Keratinocyte (primary cell): Measurements from ENCODE around the gene EXOSC5. TPM values are rescaled to one million over a fixed set of nuclear protein-coding genes. Genes with fewer than 3 reads are reported as not detected.

Experiments
- DNase-seq: peaks from one replicate; pipeline ENCODE4 v3.0.0-alpha.2; 2011; ENCODE audit warnings: low read depth, missing footprints, low spot score
- FAIRE-seq: peaks from 2 replicates; lab custom pipeline; 2011; peaks lifted over from hg19 to GRCh38; lab: Jason Lieb, UNC
- H2AFZ ChIP-seq: 2 replicates; pipeline ENCODE4 v1.6.0; 2012; ENCODE audit warnings: low read length, control low read depth, inconsistent platforms; ENCODE audit not compliant: control insufficient read depth
- H3K27ac ChIP-seq: 2 replicates; pipeline ENCODE4 v1.5.1; 2011; ENCODE audit warnings: low read length; ENCODE audit not compliant: control insufficient read depth, insufficient read depth
- H3K27me3 ChIP-seq: 3 replicates; pipeline ENCODE4 v1.6.0; 2011; ENCODE audit warnings: low read length; ENCODE audit not compliant: control insufficient read depth, insufficient read depth; ENCODE audit errors: extremely low read depth
- H3K36me3 ChIP-seq, 2 experiments: 2 replicates in 1 of 2; 3 replicates in 1 of 2; pipeline ENCODE4 v1.5.1; 2011; ENCODE audit warnings: low read length in 2 of 2, mild to moderate bottlenecking in 1 of 2; ENCODE audit not compliant: control insufficient read depth in 2 of 2, insufficient read depth in 2 of 2; ENCODE audit errors: extremely low read depth in 1 of 2
- H3K4me1 ChIP-seq: 3 replicates; pipeline ENCODE4 v1.5.1; 2011; ENCODE audit warnings: low read length; ENCODE audit not compliant: control insufficient read depth, insufficient read depth; ENCODE audit errors: extremely low read depth
- H3K4me2 ChIP-seq: 3 replicates; pipeline ENCODE4 v1.6.0; 2011; ENCODE audit warnings: low read depth, low read length; ENCODE audit not compliant: control insufficient read depth, insufficient read depth; ENCODE audit errors: extremely low read depth
- H3K4me3 ChIP-seq, 3 experiments: fragments of 200-600 bp in 1 of 3; sonication (generic) in 1 of 3; 2 replicates in 2 of 3; 3 replicates in 1 of 3; pipeline ENCODE4 v1.5.1; 2011 to 2016; ENCODE audit warnings: low read length in 3 of 3, mild to moderate bottlenecking in 3 of 3, control low read depth in 2 of 3, inconsistent platforms in 1 of 3, low read depth in 1 of 3, mixed read lengths in 1 of 3, mixed run types in 1 of 3, moderate library complexity in 1 of 3; ENCODE audit not compliant: control insufficient read depth in 2 of 3, insufficient read depth in 2 of 3; ENCODE audit errors: extremely low read depth in 1 of 3
- H3K79me2 ChIP-seq: 2 replicates; pipeline ENCODE4 v1.6.0; 2012; ENCODE audit warnings: low read length; ENCODE audit not compliant: control insufficient read depth, insufficient read depth
- H3K9ac ChIP-seq: 3 replicates; pipeline ENCODE4 v1.6.0; 2011; ENCODE audit warnings: low read length; ENCODE audit not compliant: control insufficient read depth, insufficient read depth; ENCODE audit errors: extremely low read depth
- H3K9me1 ChIP-seq: 3 replicates; pipeline ENCODE4 v1.6.0; 2011; ENCODE audit warnings: low read length; ENCODE audit not compliant: control insufficient read depth, insufficient read depth; ENCODE audit errors: extremely low read depth
- H3K9me3 ChIP-seq: 2 replicates; pipeline ENCODE4 v1.5.1; 2012; ENCODE audit warnings: low read depth, low read length; ENCODE audit not compliant: control insufficient read depth
- H4K20me1 ChIP-seq: 3 replicates; pipeline ENCODE4 v1.6.0; 2011; ENCODE audit warnings: low read length; ENCODE audit not compliant: control insufficient read depth, insufficient read depth; ENCODE audit errors: extremely low read depth
- EZH2 ChIP-seq: IDR thresholded peaks from one replicate; pipeline ENCODE4 v1.6.1; 2012; ENCODE audit warnings: inconsistent platforms, mild to moderate bottlenecking, low read length, moderate library complexity
- dilution Hi-C: fragments of 300-500 bp; cut with MboI; formaldehyde crosslinking; loops from one replicate; pipeline ENCODE4 v1.7.0; 2020; ENCODE audit warnings: low sequenced_read_pairs; ENCODE audit not compliant: extremely low pct_ligation_motif_present
- polyA plus RNA-seq, 5 experiments: library from polyadenylated mRNA; depleted of rRNA in 3 of 5; stranded (reverse) in 3 of 5; stranded (forward) in 1 of 5; unstranded in 1 of 5; fragments of >200 nt; gene quantifications; 1 replicate in 1 of 5; 2 replicates in 3 of 5; 3 replicates in 1 of 5; pipeline versions ENCODE4 v1.2.1 to v1.2.3, GENCODE V29; 2011 to 2012; ENCODE audit warnings: missing spikeins in 2 of 5, low read depth in 1 of 5, low replicate concordance in 1 of 5
- TF ChIP-seq, protein P1 (sequence below), 3 experiments: IDR thresholded peaks in 1 of 3; conservative IDR thresholded peaks in 1 of 3; optimal IDR thresholded peaks in 1 of 3; 2 replicates in 2 of 3; 3 replicates in 1 of 3; pipeline versions ENCODE3 to v1.5.1; 2011; ENCODE audit warnings: low read length in 3 of 3, mild to moderate bottlenecking in 3 of 3, moderate library complexity in 2 of 3, control low read depth in 1 of 3, inconsistent platforms in 1 of 3; ENCODE audit not compliant: insufficient read depth in 2 of 3; ENCODE audit errors: extremely low read depth in 1 of 3

Gene EXOSC5
- polyA plus RNA-seq, 1 donor (not counting 4 experiments of a cell fraction or from before 2014, with no cell fraction given), result 12.5 TPM

DNA sequence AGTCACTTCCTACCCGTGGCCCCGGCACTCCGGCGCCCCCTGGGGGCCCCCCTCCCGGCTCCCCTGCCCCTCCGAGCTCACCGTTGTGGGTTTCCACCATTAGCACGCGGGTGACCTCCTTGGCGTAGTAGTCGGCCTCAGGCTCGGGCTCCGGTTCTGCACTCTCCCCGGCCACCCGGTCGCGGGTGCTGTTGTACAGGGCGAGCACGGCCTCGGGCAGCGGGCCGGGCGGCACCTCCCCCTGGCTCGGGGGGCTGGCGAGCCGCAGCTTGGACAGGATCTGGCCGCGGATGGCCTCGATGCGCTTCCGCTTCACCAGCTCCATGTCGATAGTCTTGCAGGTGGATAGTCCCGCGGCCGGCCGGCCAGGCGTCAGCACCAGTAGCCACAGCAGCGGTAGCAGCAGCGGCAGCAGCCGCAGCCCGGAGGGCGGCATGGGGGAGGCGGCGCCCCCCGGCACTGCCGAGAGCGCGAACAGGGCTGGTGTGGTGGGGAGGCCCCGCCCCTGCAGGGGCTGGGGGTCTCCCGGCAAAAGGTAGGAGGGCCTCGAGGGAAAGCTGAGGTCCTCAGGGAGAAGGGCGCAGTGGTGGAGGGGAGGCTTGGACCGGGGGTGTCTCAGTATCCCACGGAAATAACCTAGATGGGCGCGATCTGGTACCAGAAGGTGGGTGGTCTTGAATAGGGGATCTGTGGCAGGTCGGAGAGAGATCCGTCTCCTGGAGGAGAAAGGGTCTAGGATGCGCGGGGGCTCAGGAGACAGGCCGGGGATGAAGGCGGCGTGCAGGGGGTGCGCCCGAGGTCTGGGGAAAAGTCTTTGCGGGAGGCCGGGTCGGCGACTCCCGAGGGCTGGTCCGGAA is 44.3 kb downstream of the EXOSC5 start:
- Histone ChIP-seq H3K9me3 (no peaks in the 10 kb centered on the region), H3K36me3 (peaks cover 2 to 13% of the 10 kb centered on the region in 2 experiments), H3K4me2 (peak overlapping the region; percentile 99), H3K27me3 (no peaks in the 10 kb centered on the region), H3K79me2 (peaks cover 37% of the 10 kb centered on the region), H4K20me1 (peaks cover 3% of the 10 kb centered on the region), H3K9ac (peak overlapping the region; percentile 77), H3K9me1 (peaks cover 5% of the 10 kb centered on the region), H3K4me3 (peak overlapping the region; percentile 68 to 87 (median 86)), H2AFZ (peak overlapping the region; percentile 46), H3K4me1 (peaks cover 7% of the 10 kb centered on the region), H3K27ac (peak overlapping the region; percentile 69)
- dilution Hi-C loops, result no loop called here
- TF ChIP-seq EZH2, result no peak
- TF ChIP-seq, protein P1, sequence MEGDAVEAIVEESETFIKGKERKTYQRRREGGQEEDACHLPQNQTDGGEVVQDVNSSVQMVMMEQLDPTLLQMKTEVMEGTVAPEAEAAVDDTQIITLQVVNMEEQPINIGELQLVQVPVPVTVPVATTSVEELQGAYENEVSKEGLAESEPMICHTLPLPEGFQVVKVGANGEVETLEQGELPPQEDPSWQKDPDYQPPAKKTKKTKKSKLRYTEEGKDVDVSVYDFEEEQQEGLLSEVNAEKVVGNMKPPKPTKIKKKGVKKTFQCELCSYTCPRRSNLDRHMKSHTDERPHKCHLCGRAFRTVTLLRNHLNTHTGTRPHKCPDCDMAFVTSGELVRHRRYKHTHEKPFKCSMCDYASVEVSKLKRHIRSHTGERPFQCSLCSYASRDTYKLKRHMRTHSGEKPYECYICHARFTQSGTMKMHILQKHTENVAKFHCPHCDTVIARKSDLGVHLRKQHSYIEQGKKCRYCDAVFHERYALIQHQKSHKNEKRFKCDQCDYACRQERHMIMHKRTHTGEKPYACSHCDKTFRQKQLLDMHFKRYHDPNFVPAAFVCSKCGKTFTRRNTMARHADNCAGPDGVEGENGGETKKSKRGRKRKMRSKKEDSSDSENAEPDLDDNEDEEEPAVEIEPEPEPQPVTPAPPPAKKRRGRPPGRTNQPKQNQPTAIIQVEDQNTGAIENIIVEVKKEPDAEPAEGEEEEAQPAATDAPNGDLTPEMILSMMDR (optimal IDR thresholded peaks at IDR 0.05 in 1 of 3, IDR thresholded peaks at IDR 0.05 in 1 of 3, conservative IDR thresholded peaks at IDR 0.05 in 1 of 3; ENCODE audit: extremely low read depth in 1 of 3, insufficient read depth in 2 of 3, low read length in 3 of 3), result peak; percentile 44 to 62 (median 57)
- no peak for DNase-seq
- FAIRE-seq, result no peak

DNA sequence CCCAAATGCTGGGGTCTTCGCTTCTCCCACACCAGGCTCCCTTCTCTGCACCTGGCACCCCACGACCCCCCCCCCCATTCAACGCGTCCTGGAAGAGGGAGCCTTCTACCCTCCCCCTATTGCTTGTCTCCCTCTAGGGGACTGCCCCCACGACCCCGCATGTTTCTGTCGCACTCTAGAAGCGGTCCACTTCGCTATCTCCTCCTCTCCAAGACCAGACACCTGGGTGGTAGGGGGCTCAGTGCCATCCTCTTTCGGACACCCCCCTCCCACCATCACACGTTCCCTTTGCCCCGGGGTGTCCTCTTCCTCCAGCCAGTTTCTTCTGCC is 44.9 kb downstream of the EXOSC5 start:
- dilution Hi-C loops, result no loop called here
- Histone ChIP-seq H3K4me2 (peak overlapping the region; percentile 99), H3K9me1 (peaks cover 5% of the 10 kb centered on the region), H3K27ac (peak overlapping the region; percentile 69), H3K27me3 (no peaks in the 10 kb centered on the region), H3K79me2 (peaks cover 37% of the 10 kb centered on the region), H3K4me3 (peak overlapping the region; percentile 68 to 87 (median 86)), H3K4me1 (peaks cover 7% of the 10 kb centered on the region), H4K20me1 (peaks cover 3% of the 10 kb centered on the region), H3K9ac (peak overlapping the region; percentile 77), H3K36me3 (peaks cover 2 to 14% of the 10 kb centered on the region in 2 experiments), H2AFZ (peak overlapping the region; percentile 44), H3K9me3 (no peaks in the 10 kb centered on the region)
- TF ChIP-seq, protein P1 (optimal IDR thresholded peaks at IDR 0.05 in 1 of 3, IDR thresholded peaks at IDR 0.05 in 1 of 3, conservative IDR thresholded peaks at IDR 0.05 in 1 of 3; ENCODE audit: extremely low read depth in 1 of 3, insufficient read depth in 2 of 3, low read length in 3 of 3), result no peak
- no peak for TF ChIP-seq EZH2
- FAIRE-seq (no peak), DNase-seq (no peak)
